GM12878 (cell line): Measurements from ENCODE around the gene SNAP91. TPM values are rescaled to one million over a fixed set of nuclear protein-coding genes. Genes with fewer than 3 reads are reported as not detected.
"Not testable (repeated sequence)": the region's sequence is repeated elsewhere in the genome, so short reads cannot be mapped to it uniquely, and the experiment has no call there.

Experiments used
- ATAC-seq: fragments of 200-7000 bp; cut with Tn5 transposase; 3 replicates; pipeline ENCODE4 v1.9.1; 2020; ENCODE audit warnings: mild to moderate bottlenecking, moderate library complexity
- BruUV-seq: library from RNA; stranded (reverse); fragments of 400-500 nt; replicated peaks from 2 replicates; lab custom pipeline; 2021; lab: Mats Ljungman, UMichigan
- CTCF ChIA-PET: fragments of 300-600 bp; sonication (Branson Sonifier 250); formaldehyde crosslinking; extraction: SDS; loops from one replicate; lab custom pipeline; 2021; ENCODE audit warnings: inconsistent platforms; lab: Yijun Ruan, JAX
- POLR2A ChIA-PET: fragments of 350-600 bp; formaldehyde crosslinking; extraction: SDS; loops from one replicate; lab custom pipeline; 2021; ENCODE audit warnings: inconsistent platforms; lab: Charles Lee
- RAD21 ChIA-PET: fragments of 300-600 bp; sonication (Branson Sonifier 250); formaldehyde crosslinking; loops from one replicate; lab custom pipeline; 2023; ENCODE audit warnings: antibody characterized with exemption; ENCODE audit not compliant: unreplicated experiment; lab: Charles Lee
- SMC1A ChIA-PET: fragments of 300-600 bp; sonication (Branson Sonifier 250); formaldehyde crosslinking; loops from one replicate; lab custom pipeline; 2023; ENCODE audit not compliant: unreplicated experiment, uncharacterized antibody; lab: Charles Lee
- DNase-seq: peaks from one replicate; pipeline ENCODE4 v3.0.0-alpha.2; 2011; ENCODE audit warnings: low read depth, low spot score
- FAIRE-seq: peaks from 3 replicates; lab custom pipeline; 2011; peaks lifted over from hg19 to GRCh38; lab: Jason Lieb, UNC
- H2AFZ ChIP-seq: 2 replicates; pipeline ENCODE4 v1.6.0; 2011; ENCODE audit warnings: low read depth, low read length, control low read depth; ENCODE audit not compliant: control insufficient read depth
- H3K27ac ChIP-seq: 2 replicates; pipeline ENCODE4 v1.5.1; 2011; ENCODE audit warnings: control low read depth; ENCODE audit not compliant: control insufficient read depth, insufficient read depth
- H3K27me3 ChIP-seq, 2 experiments: replicated peaks in 1 of 2; 2 replicates each; pipeline versions ENCODE4 v1.6.0 to v1.6.1; 2011; ENCODE audit warnings: low read length in 1 of 2; ENCODE audit not compliant: control insufficient read depth in 2 of 2, insufficient read depth in 2 of 2
- H3K36me3 ChIP-seq, 2 experiments: 2 replicates each; pipeline ENCODE4 v1.5.1; 2011; ENCODE audit warnings: low read length in 1 of 2; ENCODE audit not compliant: control insufficient read depth in 2 of 2, insufficient read depth in 2 of 2
- H3K4me1 ChIP-seq: 2 replicates; pipeline ENCODE4 v1.6.1; 2011; ENCODE audit warnings: mild to moderate bottlenecking, low read length, moderate library complexity, mixed read lengths; ENCODE audit not compliant: control insufficient read depth, insufficient read depth
- H3K4me2 ChIP-seq: 2 replicates; pipeline ENCODE4 v1.6.0; 2011; ENCODE audit warnings: control low read depth; ENCODE audit not compliant: control insufficient read depth, insufficient read depth
- H3K4me3 ChIP-seq: fragments of 200-600 bp; sonication (generic); 2 replicates; pipeline ENCODE4 v1.5.1; 2016
- H3K79me2 ChIP-seq: 2 replicates; pipeline ENCODE4 v1.6.0; 2011; ENCODE audit warnings: low read length; ENCODE audit not compliant: control insufficient read depth, insufficient read depth
- H3K9ac ChIP-seq: 2 replicates; pipeline ENCODE4 v1.8.0; 2011; ENCODE audit warnings: low read length, control low read depth, mixed read lengths; ENCODE audit not compliant: control insufficient read depth, insufficient read depth
- H3K9me3 ChIP-seq: replicated peaks from 3 replicates; pipeline ENCODE4 v1.5.1; 2011; ENCODE audit warnings: mild to moderate bottlenecking, low read length; ENCODE audit not compliant: control insufficient read depth, insufficient read depth
- H4K20me1 ChIP-seq: 2 replicates; pipeline ENCODE4 v1.6.0; 2011; ENCODE audit not compliant: control insufficient read depth, insufficient read depth
- CREM ChIP-seq: IDR thresholded peaks from 2 replicates; pipeline ENCODE4 v1.6.1; 2014; ENCODE audit warnings: antibody characterized with exemption, low read depth
- IKZF1 ChIP-seq: fragments of 450-650 bp; conservative IDR thresholded peaks from 2 replicates; pipeline ENCODE4 v1.6.1; 2017; ENCODE audit warnings: antibody characterized with exemption, mild to moderate bottlenecking
- NFYB ChIP-seq: IDR thresholded peaks from 2 replicates; pipeline ENCODE4 v1.6.1; 2011; ENCODE audit warnings: low read depth, mild to moderate bottlenecking, low read length, improper control_type of control experiment, moderate library complexity; ENCODE audit not compliant: insufficient read depth
- NR2C2 ChIP-seq: IDR thresholded peaks from 2 replicates; pipeline ENCODE4 v1.6.1; 2011; ENCODE audit warnings: borderline replicate concordance, low read depth; ENCODE audit not compliant: control insufficient read depth, insufficient read length
- SREBF2 ChIP-seq: IDR thresholded peaks from 2 replicates; pipeline ENCODE4 v1.6.1; 2012; ENCODE audit warnings: mild to moderate bottlenecking, low read length
- WGBS: methylation state at CpG from one replicate; pipeline ENCODE4 v1.1.6; 2016; ENCODE audit warnings: low lambda C conversion rate; ENCODE audit not compliant: insufficient replicate concordance, insufficient coverage; ENCODE audit errors: missing lambda C conversion rate; 5-methylcytosine and 5-hydroxymethylcytosine counted together
- in situ Hi-C: fragments of 300-500 bp; cut with MboI; formaldehyde crosslinking; loops from 9 replicates; pipeline ENCODE4 v1.14.3; 2018; ENCODE audit warnings: mixed read lengths
- intact Hi-C: fragments of 100-400 bp; cut with micrococcal nuclease; formaldehyde crosslinking; loops from one replicate; pipeline ENCODE4 v1.14.2; 2022; ENCODE audit not compliant: unreplicated experiment
- polyA plus RNA-seq, 11 experiments: library from polyadenylated mRNA; depleted of rRNA in 4 of 11; unstranded in 6 of 11; stranded (reverse) in 5 of 11; fragments of >200 nt; fragmentation: Nextera tagmentation in 4 of 11; fragmentation: Illumina TruSeq in 1 of 11; extraction: Ambion mirVana in 4 of 11; extraction: Trizol in 1 of 11; gene quantifications; 1 replicate in 1 of 11; 2 replicates in 10 of 11; pipeline versions ENCODE4 v1.2.1 to v1.2.3, GENCODE V29; 2011 to 2016; ENCODE audit warnings: inconsistent platforms in 2 of 11, missing spikeins in 2 of 11, low read depth in 1 of 11
- total RNA-seq, 4 experiments: library from RNA; depleted of rRNA in 3 of 4; stranded (reverse); fragments of >200 nt in 3 of 4; fragmentation: Illumina TruSeq in 1 of 4; extraction: Trizol in 1 of 4; gene quantifications; 2 replicates each; pipeline versions ENCODE4 v1.2.1 to v1.2.3, GENCODE V29; 2013 to 2021

The SNAP91 gene
- total and polyA plus RNA-seq, 10 of the 15 experiments (the other 5 are each of a cell fraction or from before 2014, with no cell fraction given): 0.01 to 0.49 (median 0.12) TPM; not detected in 2

- BruUV-seq, RAD21 ChIA-PET, H3K27ac ChIP-seq, in situ Hi-C loops, H3K27me3 ChIP-seq, SMC1A ChIA-PET, CTCF ChIA-PET, H2AFZ ChIP-seq, POLR2A ChIA-PET, H3K36me3 ChIP-seq, H3K9ac ChIP-seq, FAIRE-seq, H3K4me2 ChIP-seq, ATAC-seq, H3K4me1 ChIP-seq, H3K79me2 ChIP-seq, DNase-seq, H3K9me3 ChIP-seq, H3K4me3 ChIP-seq, intact Hi-C loops, H4K20me1 ChIP-seq: not testable (repeated sequence)
- 16% methylated on average over 4 of the region's 4 CpGs for WGBS
Observed at GRCh38 chr6:83571663-83572185, 137.2 kb downstream of the SNAP91 start.

GRCh38 chr6:83558975-83559374, 149.9 kb downstream of the SNAP91 start:
- Histone ChIP-seq H3K36me3 (no peaks in the 10 kb centered on the region), H3K9me3 (no peaks in the 10 kb centered on the region), H3K27ac (no peak overlapping the region), H2AFZ (no peak overlapping the region), H3K79me2 (no peaks in the 10 kb centered on the region), H3K9ac (no peak overlapping the region), H3K4me3 (no peak overlapping the region), H4K20me1 (no peaks in the 10 kb centered on the region), H3K4me1 (no peaks in the 10 kb centered on the region), H3K4me2 (no peak overlapping the region), H3K27me3 (no peaks in the 10 kb centered on the region)
- BruUV-seq: no TSS peak
- POLR2A ChIA-PET: no interaction called here
- DNase-seq (no peak), ATAC-seq (no peak), FAIRE-seq (no peak)
- SMC1A ChIA-PET: no interaction called here
- RAD21 ChIA-PET: no interaction called here
- in situ Hi-C loops: no loop called here
- intact Hi-C loops: no loop called here
- TF ChIP-seq SREBF2 (no peak), NFYB (no peak), IKZF1 (no peak), NR2C2 (no peak), CREM (no peak)
- CTCF ChIA-PET: no interaction called here
- 31% methylated on average over 1 of the region's 1 CpG for WGBS
